ENCODE measurements around the gene HS3ST3A1.

HS3ST3A1 gene

GRCh38 chr17:13598353-13599167, 3.2 kb downstream of the HS3ST3A1 start:
- DNase-seq (ENCODE audit: extremely low read depth in 1 of 2, low read depth in 1 of 2): no peak

DNA sequence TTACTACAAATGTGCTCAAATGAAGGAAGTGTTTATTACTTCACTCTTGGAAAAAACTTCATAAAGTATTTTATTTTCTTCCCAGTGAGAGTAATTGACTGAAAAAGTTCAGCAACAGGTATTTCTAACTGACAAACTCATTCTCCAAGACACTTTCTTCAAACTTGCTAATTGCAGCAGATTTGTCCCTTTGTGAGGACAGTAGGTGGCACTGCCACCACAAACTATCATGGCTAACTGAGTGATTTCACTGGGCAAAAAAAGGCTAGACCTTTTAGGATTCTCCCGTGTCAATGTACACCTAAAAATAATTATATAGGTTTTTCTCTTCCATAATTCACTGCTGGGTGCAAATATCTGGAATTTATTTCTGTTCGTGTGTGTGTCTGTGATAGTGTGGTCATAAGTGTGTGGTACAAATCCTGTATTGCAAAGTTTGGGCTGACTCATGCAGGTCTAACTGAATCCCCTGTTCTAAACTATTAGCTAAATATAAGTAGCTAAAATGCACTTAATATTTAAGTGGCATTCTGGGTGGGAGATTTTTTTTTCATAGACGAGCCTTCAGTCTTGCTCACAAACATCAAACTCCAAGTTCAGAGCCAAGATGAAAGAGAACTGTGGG, 3.9 kb downstream of the HS3ST3A1 start:
- no peak for DNase-seq (ENCODE audit: extremely low read depth in 1 of 2, low read depth in 1 of 2)

DNA sequence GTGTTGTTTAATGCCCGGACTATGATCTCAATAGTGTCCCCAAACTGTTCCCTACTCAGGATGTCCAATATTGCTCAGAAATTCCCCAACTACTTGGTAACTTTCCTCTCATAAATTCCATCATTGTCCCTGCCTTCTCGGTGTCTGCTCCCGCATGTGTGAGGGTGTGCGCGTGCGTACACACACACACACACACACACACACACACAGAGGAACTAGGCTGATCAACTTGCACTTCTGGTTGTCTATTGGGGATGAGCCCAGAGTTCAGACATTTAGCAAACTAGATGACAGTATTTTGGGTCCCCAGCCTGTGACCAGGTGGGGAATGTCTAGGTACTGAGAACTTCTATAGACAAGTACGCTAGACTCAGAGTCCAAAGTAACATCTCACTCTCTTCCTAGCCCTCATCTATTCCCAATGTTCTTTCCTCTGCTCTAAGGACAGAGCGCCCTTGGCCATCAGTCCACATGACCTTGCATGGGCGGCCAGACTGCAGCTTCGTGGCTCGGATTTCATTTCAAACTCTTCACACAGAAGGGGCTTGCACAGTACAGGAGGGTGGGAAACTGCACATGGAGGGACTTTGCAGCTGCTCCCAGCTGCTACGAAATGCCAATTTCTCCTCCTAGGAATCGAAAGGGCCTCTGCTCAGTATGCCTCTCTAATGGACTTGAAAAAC, 5.3 kb downstream of the HS3ST3A1 start:
- no peak for DNase-seq (ENCODE audit: extremely low read depth in 1 of 2, low read depth in 1 of 2)

DNA sequence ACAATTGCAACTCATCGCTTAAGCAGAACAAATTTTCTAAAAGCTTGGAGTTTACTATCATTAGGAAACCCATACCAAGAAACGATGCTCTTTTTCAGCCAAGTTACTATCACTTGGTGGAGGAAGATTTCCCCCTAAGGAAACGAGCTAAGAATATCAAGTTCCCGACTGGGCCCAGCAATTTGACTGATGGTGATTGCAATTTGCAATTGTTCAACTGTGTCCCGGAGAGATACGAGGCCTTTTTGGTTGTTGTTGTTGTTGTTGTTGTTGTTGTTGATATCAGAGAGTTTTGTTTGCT, 6.2 kb downstream of the HS3ST3A1 start:
- DNase-seq (ENCODE audit: extremely low read depth in 1 of 2, low read depth in 1 of 2): no peak

GRCh38 chr17:13594762-13595598, 6.7 kb downstream of the HS3ST3A1 start:
- peak; percentile 32 to 70 for DNase-seq (ENCODE audit: extremely low read depth in 1 of 2, low read depth in 1 of 2)

DNA sequence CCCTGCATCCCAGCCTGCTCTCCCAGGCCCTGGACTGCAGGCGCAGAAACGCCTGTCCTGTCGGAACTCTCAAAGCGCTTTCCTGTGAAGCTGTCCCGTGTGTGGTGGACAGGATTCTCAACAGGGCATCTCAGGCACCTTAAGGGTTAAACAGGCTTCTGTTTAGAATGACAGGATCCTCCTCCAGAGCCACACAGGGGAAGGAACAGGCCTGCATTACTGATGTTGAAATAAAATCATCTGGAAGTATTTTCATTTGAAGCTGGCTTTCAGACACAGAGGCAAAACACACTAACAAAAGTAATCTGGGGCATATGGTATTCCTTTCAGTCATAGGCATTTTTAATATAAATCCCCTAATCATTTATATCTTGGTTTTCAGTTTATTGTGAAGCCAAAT, 7.4 kb downstream of the HS3ST3A1 start:
- no peak for DNase-seq (ENCODE audit: extremely low read depth in 1 of 2, low read depth in 1 of 2)

DNA sequence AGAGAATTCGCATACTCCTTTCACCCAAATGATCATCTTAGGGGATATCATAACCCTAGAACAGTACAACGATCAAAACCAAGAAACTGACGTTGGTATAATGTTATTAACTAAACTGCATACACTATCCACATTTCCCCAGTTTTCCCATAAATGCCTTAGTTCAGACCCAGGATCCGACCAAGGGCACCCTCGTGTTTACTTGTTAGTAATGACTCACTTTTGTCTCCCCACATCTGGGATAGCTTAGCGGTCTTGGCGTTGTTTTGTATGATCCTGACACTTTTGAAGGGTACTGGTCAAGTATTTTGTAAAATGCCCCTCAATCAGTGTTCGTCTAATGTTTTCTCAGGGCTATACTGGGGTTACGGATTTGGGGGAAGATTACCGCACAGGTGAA, 8.0 kb downstream of the HS3ST3A1 start:
- no peak for DNase-seq (ENCODE audit: extremely low read depth in 1 of 2, low read depth in 1 of 2)

DNA sequence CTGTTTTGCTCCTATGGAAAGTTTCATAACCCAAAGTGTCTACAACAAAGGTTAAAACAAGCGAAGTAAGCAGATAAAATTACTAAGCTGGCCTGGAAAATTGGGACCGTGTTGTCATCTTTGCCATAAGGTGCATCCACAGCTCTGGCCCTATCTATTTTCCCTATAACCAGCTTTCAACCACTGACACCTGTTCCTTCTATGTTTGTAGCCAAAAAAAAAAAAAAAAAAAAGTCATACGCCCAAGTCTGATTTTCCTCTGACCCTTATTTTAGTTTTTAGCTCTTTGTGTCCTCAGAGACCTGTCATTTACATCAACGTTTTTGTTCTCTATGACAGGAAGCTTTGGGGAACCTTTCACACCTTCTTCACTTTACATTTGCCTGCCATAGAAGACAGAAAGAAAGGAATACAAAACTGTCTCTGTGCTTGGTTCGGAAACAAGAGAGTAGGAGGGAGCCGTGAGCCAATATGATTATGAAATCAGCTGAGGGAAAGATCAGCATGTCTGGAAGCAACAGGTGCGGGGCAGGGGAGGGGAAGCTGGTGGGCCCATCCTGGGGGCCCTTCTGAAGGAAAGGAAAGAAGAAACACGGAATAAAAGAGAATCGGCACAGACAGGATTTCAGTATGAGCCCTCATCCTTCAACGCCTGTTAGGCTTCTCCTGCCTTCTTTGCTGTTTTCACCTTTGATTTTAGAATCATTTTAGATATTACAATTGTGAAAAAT, 8.5 kb downstream of the HS3ST3A1 start:
- no peak for DNase-seq (ENCODE audit: extremely low read depth in 1 of 2, low read depth in 1 of 2)

DNA sequence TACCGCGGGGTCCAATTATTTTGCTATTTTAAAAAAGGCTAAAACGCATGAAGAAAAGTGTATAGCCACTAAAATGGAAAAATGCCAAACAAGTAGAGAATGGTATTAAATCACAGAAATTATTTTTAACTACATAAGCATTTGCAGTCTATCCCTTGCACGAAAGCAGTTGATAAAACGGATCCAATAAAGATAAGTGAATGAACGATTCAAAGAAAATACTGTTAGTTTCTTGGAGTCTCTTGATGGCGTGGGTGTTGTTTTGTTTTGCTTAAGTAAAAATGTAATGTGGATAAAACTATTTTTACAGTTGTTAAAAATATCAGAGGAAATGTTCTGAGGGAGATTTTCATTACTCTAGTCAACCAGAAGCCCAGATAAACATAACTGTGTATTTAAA, 9.3 kb downstream of the HS3ST3A1 start:
- DNase-seq (ENCODE audit: extremely low read depth in 1 of 2, low read depth in 1 of 2): no peak

DNA sequence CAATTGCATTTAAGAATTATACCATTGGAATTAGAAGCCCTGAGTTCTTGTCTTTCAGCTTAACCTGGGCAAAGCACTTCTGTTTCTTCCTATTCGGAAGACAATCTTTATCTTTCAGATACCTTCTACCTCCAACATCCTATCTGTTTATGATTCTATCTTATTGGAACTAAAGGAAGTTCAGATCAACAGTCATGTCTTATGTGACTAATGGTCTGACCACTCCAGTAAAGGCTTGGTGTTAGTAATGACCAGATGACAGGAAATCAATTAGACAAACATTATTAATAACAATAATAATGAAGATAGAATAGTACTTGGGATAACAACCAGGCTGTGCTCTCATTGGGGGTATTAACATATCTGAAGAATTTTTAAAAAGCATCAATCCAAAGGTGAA, 11.3 kb downstream of the HS3ST3A1 start:
- DNase-seq (ENCODE audit: extremely low read depth in 1 of 2, low read depth in 1 of 2): no peak

DNA sequence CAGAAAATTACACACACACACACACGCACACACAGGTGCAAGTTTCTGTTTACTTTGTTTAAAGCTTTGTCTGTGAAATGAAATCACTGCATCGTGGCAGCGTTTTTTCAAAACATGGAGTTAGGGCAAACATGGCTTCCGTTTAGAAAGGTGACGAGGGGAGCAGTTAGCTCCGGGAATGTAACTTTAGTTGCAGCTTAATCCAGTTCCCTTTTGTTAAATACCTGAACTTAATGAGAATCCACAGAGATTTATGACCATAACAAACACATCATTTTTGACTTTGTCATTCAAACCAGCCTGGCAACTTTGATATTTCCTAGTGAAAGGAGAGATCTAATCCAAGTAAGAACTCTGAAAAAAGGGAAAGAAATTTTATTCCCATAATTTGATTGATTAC, 12.1 kb downstream of the HS3ST3A1 start:
- no peak for DNase-seq (ENCODE audit: extremely low read depth in 1 of 2, low read depth in 1 of 2)

DNA sequence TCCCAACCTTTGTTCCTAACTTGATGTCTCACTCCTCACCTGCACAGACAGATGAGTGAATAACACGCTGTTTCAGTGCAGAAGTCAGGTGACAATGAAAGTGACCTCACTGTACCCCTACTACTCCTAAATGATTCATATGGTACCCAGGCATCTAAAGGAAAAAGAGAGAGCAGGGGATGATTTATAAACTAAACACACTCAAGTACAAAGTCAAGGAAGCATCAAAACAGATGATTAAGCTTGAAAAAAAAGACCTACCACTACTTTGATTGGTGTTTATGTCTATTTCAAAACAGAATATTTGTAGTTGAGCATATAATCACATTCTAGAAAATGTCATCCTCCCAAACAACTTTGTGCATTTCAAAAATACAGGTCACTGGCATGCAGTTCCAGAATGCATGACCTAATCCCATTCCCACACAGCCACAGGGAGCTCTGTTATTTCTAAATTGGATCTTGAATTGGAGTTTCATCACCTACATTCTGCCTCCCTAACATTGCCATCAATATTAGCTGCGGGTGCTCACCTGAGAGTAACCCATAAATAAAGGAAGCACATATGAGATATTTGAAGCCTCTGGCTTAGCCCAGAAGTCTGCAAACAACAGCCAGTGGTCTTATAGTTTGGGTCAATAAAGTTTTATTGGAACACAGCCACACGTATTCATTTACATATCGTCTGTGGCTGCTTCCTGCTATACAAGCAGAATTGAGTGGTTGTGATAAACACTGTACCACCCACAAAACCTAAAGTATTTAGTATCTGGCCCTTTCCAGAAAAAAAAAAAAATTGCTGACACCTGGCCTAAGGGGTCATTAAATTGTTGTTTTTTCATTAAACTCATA, 14.0 kb downstream of the HS3ST3A1 start:
- no peak for DNase-seq (ENCODE audit: extremely low read depth in 1 of 2, low read depth in 1 of 2)

GRCh38 chr17:13584701-13585080, 17.0 kb downstream of the HS3ST3A1 start:
- DNase-seq (ENCODE audit: extremely low read depth in 1 of 2, low read depth in 1 of 2): no peak

DNA sequence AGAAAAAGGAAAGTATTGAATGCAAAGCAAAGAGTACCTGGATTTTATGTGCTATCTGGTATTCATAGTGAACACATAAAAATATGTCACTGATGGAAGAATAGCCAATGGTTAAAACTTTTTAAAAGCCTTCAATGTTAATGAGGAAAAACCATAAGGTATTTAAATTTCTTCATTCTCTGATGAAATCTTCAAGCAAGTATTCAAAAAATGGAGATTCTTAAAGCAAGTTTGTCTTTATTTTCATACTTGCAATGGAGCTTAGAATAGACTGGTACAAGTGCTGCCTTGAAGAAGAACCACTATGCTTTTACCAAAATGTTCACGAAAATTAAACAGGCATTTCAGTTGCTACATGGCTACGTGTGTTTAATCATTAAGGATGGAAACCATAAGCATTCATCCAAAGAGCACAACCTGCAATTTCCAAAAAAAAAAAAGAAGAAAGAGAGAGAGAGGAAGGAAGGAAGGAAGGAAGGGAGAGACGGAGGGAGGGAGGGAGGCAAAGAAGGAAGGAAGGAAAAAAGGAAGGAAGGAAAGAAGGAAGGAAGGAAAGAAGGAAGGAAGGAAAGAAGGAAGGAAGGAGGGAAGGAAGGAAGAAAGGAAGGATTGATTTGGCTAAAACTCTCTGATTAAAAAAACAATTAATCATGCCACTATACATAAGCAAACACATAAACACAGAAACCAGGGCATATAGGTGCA, 17.6 kb downstream of the HS3ST3A1 start:
- DNase-seq (ENCODE audit: extremely low read depth in 1 of 2, low read depth in 1 of 2): no peak

DNA sequence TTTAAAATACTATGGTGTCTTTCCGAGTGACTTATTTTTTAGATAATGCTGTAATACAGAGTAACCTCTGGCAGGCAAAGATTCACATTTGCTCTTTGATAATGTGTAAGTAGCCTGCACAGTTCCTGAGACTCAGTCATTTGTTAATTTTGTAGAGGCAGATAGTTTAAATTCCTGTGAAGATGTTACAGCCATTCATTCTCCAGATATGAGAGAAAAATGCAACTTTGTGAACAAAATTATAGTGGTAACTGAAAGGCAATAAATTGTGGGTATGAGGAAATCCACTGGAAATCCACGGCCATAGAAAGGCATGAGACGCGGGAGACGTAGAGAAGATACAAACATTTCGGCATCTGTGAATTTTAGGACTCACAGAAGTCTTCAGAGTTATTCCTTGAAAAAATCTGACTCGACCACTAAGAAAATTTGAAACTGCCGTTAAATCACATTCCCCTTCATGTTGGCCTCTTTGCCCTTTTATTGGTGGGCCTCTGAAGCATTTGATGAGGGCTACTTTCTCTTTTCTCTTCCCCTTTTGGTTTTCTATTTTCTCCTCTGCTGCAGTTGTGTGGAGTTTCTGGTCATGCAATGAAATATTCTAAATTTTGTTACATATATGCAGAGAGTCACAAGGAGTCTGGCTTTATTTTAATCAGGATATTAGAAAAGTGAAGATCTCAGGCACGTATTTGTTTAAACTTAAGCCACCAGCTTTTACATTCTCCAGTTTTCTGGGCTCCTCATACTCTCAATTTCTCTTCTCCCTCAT, 18.8 kb downstream of the HS3ST3A1 start:
- DNase-seq (ENCODE audit: extremely low read depth in 1 of 2, low read depth in 1 of 2): no peak

- no peak for DNase-seq (ENCODE audit: extremely low read depth in 1 of 2, low read depth in 1 of 2)
Measured at GRCh38 chr17:13581925-13582324, 19.8 kb downstream of the HS3ST3A1 start.

- no peak for DNase-seq (ENCODE audit: extremely low read depth in 1 of 2, low read depth in 1 of 2)
Measured at GRCh38 chr17:13580790-13581189, 20.9 kb downstream of the HS3ST3A1 start.
